Mesendoderm (in vitro differentiated cells): ENCODE measurements around the gene PER2.

ENCODE experiments used
- DNase-seq: peaks from one replicate; pipeline ENCODE4 v3.0.0; 2013
- H2AK5ac ChIP-seq: 2 replicates; pipeline ENCODE4 v1.6.1; 2013; ENCODE audit warnings: low read length, inconsistent platforms
- H2BK120ac ChIP-seq: 2 replicates; pipeline ENCODE4 v1.6.1; 2013; ENCODE audit warnings: low read depth, mild to moderate bottlenecking, low read length, moderate library complexity, mixed read lengths
- H2BK15ac ChIP-seq: replicated peaks from 2 replicates; pipeline ENCODE4 v1.6.1; 2013; ENCODE audit warnings: low read depth, mild to moderate bottlenecking, moderate library complexity
- H2BK5ac ChIP-seq: 2 replicates; pipeline ENCODE4 v1.6.1; 2013; ENCODE audit warnings: low read length, inconsistent platforms
- H3K18ac ChIP-seq: 2 replicates; pipeline ENCODE4 v1.6.1; 2013; ENCODE audit warnings: mild to moderate bottlenecking, low read length, mixed read lengths
- H3K23ac ChIP-seq: one replicate; pipeline ENCODE4 v1.6.1; 2013; ENCODE audit warnings: low read length
- H3K27ac ChIP-seq: 2 replicates; pipeline ENCODE4 v1.5.1; 2013; ENCODE audit warnings: low read depth, mild to moderate bottlenecking, inconsistent platforms, low read length, moderate library complexity
- H3K27me3 ChIP-seq: 2 replicates; pipeline ENCODE4 v1.6.1; 2013; ENCODE audit warnings: low read length, control low read depth, mild to moderate bottlenecking, inconsistent platforms; ENCODE audit not compliant: insufficient read depth, poor library complexity
- H3K36me3 ChIP-seq: 2 replicates; pipeline ENCODE4 v1.6.1; 2013; ENCODE audit warnings: low read length, inconsistent platforms; ENCODE audit not compliant: control insufficient read depth, insufficient read depth
- H3K4ac ChIP-seq: one replicate; pipeline ENCODE4 v1.6.1; 2013; ENCODE audit warnings: low read depth, mild to moderate bottlenecking, low read length, moderate library complexity
- H3K4me1 ChIP-seq: 2 replicates; pipeline ENCODE4 v1.6.1; 2013; ENCODE audit warnings: low read depth, low read length, inconsistent platforms; ENCODE audit not compliant: control insufficient read depth
- H3K4me2 ChIP-seq: 2 replicates; pipeline ENCODE4 v1.6.1; 2013; ENCODE audit warnings: low read length
- H3K4me3 ChIP-seq: 2 replicates; pipeline ENCODE4 v1.5.1; 2013; ENCODE audit warnings: mild to moderate bottlenecking, low read length
- H3K56ac ChIP-seq: one replicate; pipeline ENCODE4 v1.6.1; 2013; ENCODE audit warnings: low read length
- H3K79me1 ChIP-seq: 2 replicates; pipeline ENCODE4 v1.6.1; 2013; ENCODE audit warnings: low read length, inconsistent platforms
- H3K79me2 ChIP-seq: 2 replicates; pipeline ENCODE4 v1.6.1; 2013; ENCODE audit warnings: mild to moderate bottlenecking, low read length; ENCODE audit not compliant: control insufficient read depth, insufficient read depth
- H3K9ac ChIP-seq: 2 replicates; pipeline ENCODE4 v1.6.1; 2013; ENCODE audit warnings: low read length, inconsistent platforms
- H4K5ac ChIP-seq: one replicate; pipeline ENCODE4 v1.6.1; 2013; ENCODE audit warnings: low read length
- H4K8ac ChIP-seq: one replicate; pipeline ENCODE4 v1.6.1; 2013; ENCODE audit warnings: low read depth, mild to moderate bottlenecking, control low read depth, low read length, moderate library complexity
- WGBS: extraction: QIAGEN DNeasy Blood & Tissue Kit; methylation state at CpG from one replicate; pipeline ENCODE4 v1.1.7; 2013; ENCODE audit warnings: low lambda C conversion rate, missing lambda C conversion rate; ENCODE audit not compliant: insufficient coverage; ENCODE audit errors: extremely low coverage; 5-methylcytosine and 5-hydroxymethylcytosine counted together

PER2 gene

DNA sequence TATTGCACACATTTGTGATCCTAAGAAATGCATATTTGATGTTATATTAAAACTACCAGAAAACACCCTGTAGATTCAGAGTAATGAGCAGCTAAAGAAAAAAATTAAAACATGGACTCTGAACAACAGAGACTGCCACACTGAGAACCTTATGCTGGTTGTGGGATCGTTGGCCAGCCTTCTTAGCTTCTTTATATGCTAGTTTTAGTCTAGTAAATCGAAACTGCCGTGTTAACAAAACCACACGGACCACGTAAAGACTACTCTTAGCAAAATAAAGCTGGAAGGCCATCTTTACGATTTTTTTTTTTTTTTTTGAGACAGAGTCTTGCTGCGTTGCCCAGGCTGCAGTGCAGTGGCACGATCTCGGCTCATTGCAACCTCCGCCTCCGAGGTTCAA, 22.8 kb downstream of the PER2 start:
- Histone ChIP-seq H3K56ac (no peak overlapping the region), H3K18ac (no peak overlapping the region), H3K27ac (no peak overlapping the region), H4K5ac (no peak overlapping the region), H2BK15ac (no peak overlapping the region), H4K8ac (no peak overlapping the region), H3K23ac (no peak overlapping the region), H2BK120ac (no peak overlapping the region), H3K79me2 (no peaks in the 10 kb centered on the region), H3K36me3 (peaks cover 2% of the 10 kb centered on the region), H3K79me1 (no peaks in the 10 kb centered on the region), H3K4me2 (no peak overlapping the region), H2AK5ac (no peak overlapping the region), H3K9ac (no peak overlapping the region), H3K4me1 (no peaks in the 10 kb centered on the region), H3K4me3 (no peak overlapping the region), H3K4ac (no peak overlapping the region), H2BK5ac (no peak overlapping the region), H3K27me3 (no peaks in the 10 kb centered on the region)
- WGBS = no CpG with 5 or more reads among the region's 11 CpGs
- DNase-seq = no peak

- no peak overlapping the region for H3K27ac ChIP-seq
- H3K23ac ChIP-seq = no peak overlapping the region
- H3K4me1 ChIP-seq = no peaks in the 10 kb centered on the region
- no peak overlapping the region for H2BK5ac ChIP-seq
- no peak overlapping the region for H3K9ac ChIP-seq
- no peak overlapping the region for H3K56ac ChIP-seq
- no peak overlapping the region for H4K5ac ChIP-seq
- H3K36me3 ChIP-seq = peaks cover 2% of the 10 kb centered on the region
- no peak overlapping the region for H4K8ac ChIP-seq
- H3K4ac ChIP-seq = no peak overlapping the region
- no peak overlapping the region for H3K4me3 ChIP-seq
- no peak overlapping the region for H3K18ac ChIP-seq
- H3K4me2 ChIP-seq = no peak overlapping the region
- H2AK5ac ChIP-seq = no peak overlapping the region
- no peaks in the 10 kb centered on the region for H3K79me2 ChIP-seq
- H3K27me3 ChIP-seq = no peaks in the 10 kb centered on the region
- H2BK120ac ChIP-seq = no peak overlapping the region
- no CpG with 5 or more reads among the region's 4 CpGs for WGBS
- H2BK15ac ChIP-seq = no peak overlapping the region
- no peaks in the 10 kb centered on the region for H3K79me1 ChIP-seq
- no peak for DNase-seq
Observed at GRCh38 chr2:238264072-238264460, 24.3 kb downstream of the PER2 start.

- no peak overlapping the region for H2AK5ac ChIP-seq
- no peak overlapping the region for H4K8ac ChIP-seq
- no peak overlapping the region for H3K56ac ChIP-seq
- no peaks in the 10 kb centered on the region for H3K79me1 ChIP-seq
- no peaks in the 10 kb centered on the region for H3K79me2 ChIP-seq
- H3K36me3 ChIP-seq = peaks cover 2% of the 10 kb centered on the region
- H3K9ac ChIP-seq = no peak overlapping the region
- DNase-seq = peak; percentile 94
- no peak overlapping the region for H4K5ac ChIP-seq
- H3K4ac ChIP-seq = no peak overlapping the region
- H3K18ac ChIP-seq = no peak overlapping the region
- H3K27ac ChIP-seq = no peak overlapping the region
- H2BK5ac ChIP-seq = no peak overlapping the region
- H3K27me3 ChIP-seq = no peaks in the 10 kb centered on the region
- H2BK120ac ChIP-seq = no peak overlapping the region
- no peak overlapping the region for H3K4me2 ChIP-seq
- no peak overlapping the region for H3K4me3 ChIP-seq
- H3K23ac ChIP-seq = no peak overlapping the region
- no peak overlapping the region for H2BK15ac ChIP-seq
- WGBS = no CpG with 5 or more reads among the region's 13 CpGs
- H3K4me1 ChIP-seq = no peaks in the 10 kb centered on the region
Observed at GRCh38 chr2:238263204-238264071, 25.0 kb downstream of the PER2 start.

DNA sequence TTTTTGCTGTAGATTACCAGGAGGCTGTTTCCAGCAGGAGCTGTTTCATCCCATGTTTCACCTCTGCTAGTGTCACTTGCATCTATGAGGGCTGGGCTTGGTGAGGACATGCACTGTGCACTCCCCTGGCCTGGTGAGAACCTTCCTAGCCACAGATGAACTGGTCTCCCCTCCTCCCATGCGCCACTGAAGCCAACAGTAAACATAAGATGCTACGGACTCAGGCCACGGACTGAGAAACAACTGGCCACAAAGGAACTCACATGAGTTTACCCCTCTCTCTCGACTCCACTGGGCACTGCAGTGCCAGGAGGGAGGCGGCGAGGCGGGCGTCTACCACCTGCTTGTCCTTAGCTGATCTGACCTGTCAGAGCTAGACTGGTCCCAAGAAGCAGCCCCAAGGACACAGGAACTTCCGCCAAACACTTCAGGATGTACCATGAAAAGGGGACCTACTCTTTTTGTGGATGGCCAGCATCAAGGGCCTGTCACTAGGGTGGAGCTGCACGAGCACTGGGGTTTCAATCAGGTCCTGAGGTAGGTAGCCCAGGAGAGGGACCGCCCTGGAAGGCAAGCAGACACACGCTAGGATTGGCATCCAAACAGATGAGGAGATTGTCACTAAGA, 25.8 kb downstream of the PER2 start:
- H4K8ac ChIP-seq = no peak overlapping the region
- no peak overlapping the region for H2BK120ac ChIP-seq
- H3K79me2 ChIP-seq = no peaks in the 10 kb centered on the region
- H3K27ac ChIP-seq = no peak overlapping the region
- no peak for DNase-seq
- no peak overlapping the region for H3K4me3 ChIP-seq
- H3K27me3 ChIP-seq = no peaks in the 10 kb centered on the region
- no peak overlapping the region for H4K5ac ChIP-seq
- H2AK5ac ChIP-seq = no peak overlapping the region
- no peak overlapping the region for H3K9ac ChIP-seq
- no peak overlapping the region for H3K4ac ChIP-seq
- no peaks in the 10 kb centered on the region for H3K79me1 ChIP-seq
- no peak overlapping the region for H3K23ac ChIP-seq
- no peak overlapping the region for H3K4me2 ChIP-seq
- H2BK5ac ChIP-seq = no peak overlapping the region
- H3K4me1 ChIP-seq = no peaks in the 10 kb centered on the region
- H3K18ac ChIP-seq = no peak overlapping the region
- WGBS = no CpG with 5 or more reads among the region's 12 CpGs
- H3K56ac ChIP-seq = no peak overlapping the region
- H2BK15ac ChIP-seq = no peak overlapping the region
- peaks cover 2% of the 10 kb centered on the region for H3K36me3 ChIP-seq

- Histone ChIP-seq H3K79me2 (no peaks in the 10 kb centered on the region), H3K27me3 (no peaks in the 10 kb centered on the region), H3K4me3 (no peak overlapping the region), H3K18ac (no peak overlapping the region), H3K36me3 (peaks cover 2% of the 10 kb centered on the region), H3K4me2 (no peak overlapping the region), H2BK5ac (no peak overlapping the region), H3K9ac (no peak overlapping the region), H2BK120ac (no peak overlapping the region), H4K8ac (no peak overlapping the region), H3K4ac (no peak overlapping the region), H3K4me1 (no peaks in the 10 kb centered on the region), H4K5ac (no peak overlapping the region), H3K27ac (no peak overlapping the region), H3K23ac (no peak overlapping the region), H3K56ac (no peak overlapping the region), H3K79me1 (no peaks in the 10 kb centered on the region), H2AK5ac (no peak overlapping the region), H2BK15ac (no peak overlapping the region)
- WGBS = no CpG with 5 or more reads among the region's 16 CpGs
- no peak for DNase-seq
Observed at GRCh38 chr2:238261718-238262375, 26.6 kb downstream of the PER2 start.
